Suprapubic skin (tissue), 2 donors: Measurements from ENCODE around the gene PTPRA.

Experiments
- EP300 ChIP-seq: sonication (generic); formaldehyde crosslinking; IDR thresholded peaks from one replicate; pipeline ENCODE4 v1.6.1; 2017; ENCODE audit warnings: antibody characterized with exemption
- POLR2A ChIP-seq, 2 donors: fragments of 450-650 bp; IDR thresholded peaks; one replicate each; pipeline ENCODE4 v1.6.1; 2017; ENCODE audit warnings: antibody characterized with exemption in 2 of 2, mild to moderate bottlenecking in 2 of 2, moderate library complexity in 2 of 2

GRCh38 chr20:2956480-2956879, 83.2 kb downstream of the PTPRA start:
- no peak for TF ChIP-seq EP300
- no peak for TF ChIP-seq POLR2A (IDR thresholded peaks at IDR 0.05)
